NCI-H2171 treated with DMSO at 0.1 percent for 48 hours (cell line): Measurements from ENCODE around the gene PLEKHG1.

Source experiments
- DNase-seq: peaks from one replicate; lab custom pipeline; 2025; lab: John Stamatoyannopoulos, UW

Gene PLEKHG1

GRCh38 chr6:150620244-150620643 is 20.6 kb downstream of the PLEKHG1 start:
- DNase-seq, result no peak

- DNase-seq, result no peak
These were observed 21.1 kb downstream of the PLEKHG1 start for GRCh38 chr6:150620763-150621162.

GRCh38 chr6:150622476-150622875 is 22.8 kb downstream of the PLEKHG1 start:
- no peak for DNase-seq

- peak; percentile 98 for DNase-seq
These were observed 23.5 kb downstream of the PLEKHG1 start for GRCh38 chr6:150622941-150623874.

GRCh38 chr6:150624191-150624590 is 24.5 kb downstream of the PLEKHG1 start:
- no peak for DNase-seq

- DNase-seq, result no peak
These were observed 26.2 kb downstream of the PLEKHG1 start for GRCh38 chr6:150625927-150626326.

- no peak for DNase-seq
These were observed 27.5 kb downstream of the PLEKHG1 start for GRCh38 chr6:150627154-150627553.

- DNase-seq, result peak; percentile 94
These were observed 27.9 kb downstream of the PLEKHG1 start for GRCh38 chr6:150627585-150628025.

- no peak for DNase-seq
These were observed 29.2 kb downstream of the PLEKHG1 start for GRCh38 chr6:150628908-150629307.

GRCh38 chr6:150631283-150631983 is 31.7 kb downstream of the PLEKHG1 start:
- DNase-seq, result no peak

- DNase-seq, result no peak
These were observed 32.4 kb downstream of the PLEKHG1 start for GRCh38 chr6:150631984-150632642.

- DNase-seq, result no peak
These were observed 33.2 kb downstream of the PLEKHG1 start for GRCh38 chr6:150632785-150633485.

- no peak for DNase-seq
These were observed 33.8 kb downstream of the PLEKHG1 start for GRCh38 chr6:150633486-150633834.

GRCh38 chr6:150634176-150634963 is 34.7 kb downstream of the PLEKHG1 start:
- no peak for DNase-seq

- DNase-seq, result no peak
These were observed 35.2 kb downstream of the PLEKHG1 start for GRCh38 chr6:150634964-150635292.

- DNase-seq, result no peak
These were observed 36.3 kb downstream of the PLEKHG1 start for GRCh38 chr6:150635906-150636514.

- DNase-seq, result no peak
These were observed 37.1 kb downstream of the PLEKHG1 start for GRCh38 chr6:150636808-150637207.

- no peak for DNase-seq
These were observed 37.6 kb downstream of the PLEKHG1 start for GRCh38 chr6:150637266-150637665.

GRCh38 chr6:150638267-150638666 is 38.6 kb downstream of the PLEKHG1 start:
- no peak for DNase-seq

- no peak for DNase-seq
These were observed 39.1 kb downstream of the PLEKHG1 start for GRCh38 chr6:150638765-150639164.

- peak; percentile 96 for DNase-seq
These were observed 40.2 kb downstream of the PLEKHG1 start for GRCh38 chr6:150639823-150640331.
